ENCODE measurements around the gene LRRC4C.

LRRC4C gene

DNA sequence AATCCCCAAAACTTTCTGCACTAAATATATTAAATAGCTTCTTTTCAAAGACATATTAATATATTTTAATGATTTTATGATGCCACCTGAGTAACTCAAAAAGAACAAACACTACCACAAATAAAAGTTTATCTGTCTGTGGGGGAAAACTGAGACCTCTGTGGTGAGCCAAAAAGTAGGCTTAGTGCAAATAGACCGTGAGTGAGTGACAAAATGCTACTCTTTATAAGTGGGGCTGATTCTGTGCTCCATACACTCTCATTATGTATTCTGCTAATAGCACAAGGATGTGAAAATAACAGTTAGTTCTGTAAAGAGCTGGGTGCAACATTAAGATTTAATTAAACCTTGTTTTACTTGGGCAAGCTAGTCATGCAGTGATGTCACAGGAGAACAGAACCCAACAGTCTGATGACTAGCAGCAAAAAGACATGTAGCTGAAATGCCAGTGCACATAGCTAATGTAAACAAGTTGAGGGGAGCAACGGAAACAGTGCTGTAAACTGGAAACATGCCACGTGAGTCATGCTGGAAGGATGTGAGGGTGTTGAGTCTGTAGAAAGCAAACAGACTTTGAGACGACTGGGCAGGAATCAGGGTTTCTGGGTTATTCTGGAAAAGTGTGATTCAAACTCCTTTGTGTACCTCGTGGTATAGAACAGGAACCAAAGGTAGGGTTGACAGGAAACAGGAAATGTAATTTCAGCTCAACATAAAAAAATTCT lies 1130.4 kb downstream of the LRRC4C start:
- DNase-seq, result peak; percentile 2

DNA sequence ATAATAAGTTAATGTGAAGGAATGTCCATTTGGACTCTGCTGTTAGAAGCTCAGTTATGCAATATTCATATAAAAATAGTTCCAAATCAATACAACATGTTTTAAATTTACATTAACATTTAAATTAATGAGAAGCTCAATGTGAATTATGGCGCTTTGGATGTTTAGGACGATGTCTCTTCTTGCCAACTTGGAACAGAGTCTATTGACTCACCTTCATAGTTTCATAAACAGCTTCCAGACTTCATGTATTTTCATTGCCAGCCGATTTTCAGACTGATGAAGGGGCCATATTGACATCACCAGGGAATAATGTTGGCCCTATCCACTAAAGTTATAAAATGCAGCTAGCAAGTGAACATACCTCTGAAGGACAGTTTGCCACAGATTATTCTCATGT lies 1136.2 kb downstream of the LRRC4C start:
- DNase-seq, result no peak

DNA sequence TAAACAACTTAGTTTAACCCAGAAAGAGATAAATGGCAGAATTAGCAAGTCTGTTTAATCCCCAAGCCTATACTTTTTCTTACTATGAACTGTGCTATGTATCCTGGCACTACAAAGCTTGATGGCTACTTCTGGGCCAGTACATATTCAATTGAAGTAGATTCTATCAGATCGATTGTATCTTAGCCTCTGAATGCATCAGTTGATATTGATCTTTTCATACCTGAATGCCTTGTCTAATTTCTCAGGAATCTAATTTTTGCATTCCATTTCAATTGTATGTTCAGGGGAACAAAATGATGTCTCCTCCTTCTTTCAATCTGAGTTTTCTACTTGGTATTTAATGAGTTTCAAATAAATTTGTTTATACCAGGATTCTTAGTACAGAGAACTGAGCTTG lies 1137.9 kb downstream of the LRRC4C start:
- DNase-seq, result no peak

DNA sequence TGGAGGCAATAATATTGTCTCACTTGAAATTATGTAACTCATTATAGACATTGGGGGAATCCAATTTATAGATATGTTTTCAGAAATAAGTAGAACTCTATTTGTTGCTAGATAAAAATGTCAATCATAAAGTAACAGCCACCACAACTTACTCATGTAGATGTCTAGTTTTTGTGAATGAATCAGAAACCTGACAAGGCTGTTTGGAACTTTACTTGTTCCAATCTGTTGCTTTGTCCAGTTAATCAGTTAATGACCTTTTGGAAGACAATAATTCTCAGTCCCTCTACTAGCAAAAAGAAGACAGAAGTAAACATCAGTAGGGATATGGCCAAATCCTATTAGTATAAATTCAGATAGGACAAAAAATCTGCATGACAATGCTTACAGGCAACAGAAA lies 1143.3 kb downstream of the LRRC4C start:
- DNase-seq, result no peak

DNA sequence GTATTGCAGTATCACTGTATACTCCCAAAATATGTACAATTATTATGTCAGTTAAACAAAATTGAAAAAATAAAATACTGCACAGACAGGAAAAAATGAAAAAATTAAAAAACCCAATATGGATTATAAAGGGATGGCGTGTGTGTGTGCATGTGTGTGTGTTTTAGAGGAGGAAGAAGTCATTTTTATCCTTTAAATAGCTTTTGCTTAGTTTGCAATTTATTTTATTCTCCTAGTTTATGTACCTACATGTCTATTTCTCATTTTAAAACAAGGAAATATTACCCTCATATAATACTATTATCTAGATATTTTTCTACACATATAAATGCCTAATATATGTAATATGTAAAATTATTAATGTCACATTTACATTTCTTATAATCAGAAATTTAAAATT lies 1144.3 kb downstream of the LRRC4C start:
- DNase-seq, result no peak

- DNase-seq, result no peak
These were observed 1145.1 kb downstream of the LRRC4C start for GRCh38 chr11:40314327-40314726.

DNA sequence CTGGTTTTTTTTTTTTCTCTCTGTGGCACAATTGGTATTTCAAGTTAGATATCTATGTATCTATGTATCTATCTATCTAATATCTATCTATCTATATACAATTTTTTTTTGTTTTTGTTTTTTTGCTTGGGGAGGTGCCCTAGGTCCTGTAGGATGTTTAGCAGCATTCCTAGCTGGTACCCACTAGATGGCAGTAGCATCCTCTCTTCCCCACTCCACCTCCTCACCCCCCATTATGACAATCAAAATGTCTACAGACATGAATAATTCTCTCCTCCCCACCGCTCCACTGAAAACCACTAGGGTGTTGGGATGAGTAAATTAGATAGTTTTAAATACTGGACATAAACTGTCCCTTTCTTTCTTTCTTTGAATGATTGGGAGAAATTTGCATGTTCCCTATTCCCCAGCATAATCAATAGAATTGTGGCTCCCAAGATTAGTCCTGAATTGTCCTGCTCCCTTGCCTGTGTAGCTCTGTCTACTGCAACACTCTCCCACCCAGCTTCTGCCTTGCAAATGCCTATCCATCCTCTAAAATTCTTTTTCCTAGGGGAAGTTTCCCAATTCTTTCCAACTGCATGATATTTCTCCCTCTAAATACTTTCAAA lies 1152.4 kb downstream of the LRRC4C start:
- DNase-seq, result peak; percentile 1

GRCh38 chr11:40302669-40303068 lies 1156.8 kb downstream of the LRRC4C start:
- no peak for DNase-seq

DNA sequence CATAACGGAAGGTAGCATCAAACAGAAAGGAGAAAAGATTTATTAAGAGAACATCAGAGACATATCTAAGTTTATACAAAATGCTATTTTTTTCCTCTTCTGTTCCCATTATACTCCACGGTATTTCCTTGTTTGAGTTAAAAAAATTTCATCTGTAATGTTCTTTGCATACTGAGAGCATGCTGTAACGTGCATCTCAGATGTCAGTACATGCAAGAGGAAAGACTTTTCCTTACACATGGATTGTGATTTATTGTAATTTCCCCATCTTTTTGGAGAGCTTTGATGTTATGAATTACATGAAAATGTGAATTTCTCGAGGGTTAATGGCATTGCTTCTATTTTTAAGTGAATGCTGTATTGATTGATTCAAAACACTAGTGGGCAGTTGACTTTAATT lies 1164.0 kb downstream of the LRRC4C start:
- DNase-seq, result no peak

DNA sequence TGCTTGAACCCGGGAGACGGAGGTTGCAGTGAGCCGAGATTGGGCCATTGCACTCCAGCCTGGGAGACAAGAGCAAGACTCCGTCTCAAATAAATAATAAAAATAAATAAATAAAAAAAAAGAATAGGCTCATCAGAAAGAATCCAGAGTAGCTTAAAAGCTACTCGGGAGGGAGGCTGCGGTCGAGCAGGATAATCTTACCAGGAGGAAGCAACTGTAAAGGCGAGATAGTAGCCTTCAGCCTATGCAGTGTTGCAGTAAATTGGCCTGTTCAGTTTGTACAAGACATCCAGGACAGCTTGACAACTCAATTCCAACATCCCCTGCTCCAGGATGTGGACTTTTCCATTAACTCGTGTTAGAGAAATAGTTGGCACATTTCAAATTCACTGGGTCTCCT lies 1164.7 kb downstream of the LRRC4C start:
- DNase-seq, result no peak

DNA sequence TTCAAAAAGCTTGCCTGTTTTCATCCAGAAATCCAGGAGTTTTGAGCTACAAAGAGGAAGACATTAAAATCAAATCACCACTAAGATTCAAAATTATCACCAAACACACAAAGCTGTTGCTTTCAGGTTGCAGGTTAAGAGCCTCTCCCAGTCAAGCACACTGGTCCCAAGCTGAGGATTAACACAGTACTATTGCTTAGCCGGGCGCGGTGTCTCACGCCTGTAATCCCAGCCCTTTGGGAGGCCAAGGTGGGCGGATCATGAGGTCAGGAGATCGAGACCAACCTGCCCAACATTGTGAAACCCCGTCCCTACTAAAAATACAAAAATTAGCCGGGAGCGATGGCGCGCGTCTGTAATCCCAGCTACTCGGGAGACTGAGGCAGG lies 1165.1 kb downstream of the LRRC4C start:
- DNase-seq, result no peak

- peak; percentile 64 for DNase-seq
These were observed 1165.7 kb downstream of the LRRC4C start for GRCh38 chr11:40293655-40294348.

- DNase-seq, result no peak
These were observed 1166.5 kb downstream of the LRRC4C start for GRCh38 chr11:40292721-40293508.

- no peak for DNase-seq
These were observed 1167.7 kb downstream of the LRRC4C start for GRCh38 chr11:40291741-40292140.

DNA sequence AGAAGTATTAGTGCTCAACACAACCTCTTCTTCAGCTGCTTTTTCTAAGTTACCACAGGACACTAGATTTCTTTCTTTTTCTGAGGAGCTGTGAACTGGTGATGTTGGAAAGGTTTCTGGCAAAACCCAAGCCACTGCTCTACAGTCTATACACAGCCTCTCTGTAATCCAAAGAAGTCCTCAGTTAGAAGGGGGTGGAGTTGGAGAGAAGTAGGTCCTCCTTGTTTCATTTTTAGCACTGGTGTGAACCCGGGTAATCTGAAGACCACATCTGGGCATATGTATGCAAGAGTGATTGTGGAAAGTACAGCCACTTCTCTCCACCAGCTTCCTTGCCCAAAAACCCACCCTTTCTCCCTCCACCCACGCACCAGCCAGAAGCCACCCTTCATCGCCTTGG lies 1168.1 kb downstream of the LRRC4C start:
- no peak for DNase-seq

DNA sequence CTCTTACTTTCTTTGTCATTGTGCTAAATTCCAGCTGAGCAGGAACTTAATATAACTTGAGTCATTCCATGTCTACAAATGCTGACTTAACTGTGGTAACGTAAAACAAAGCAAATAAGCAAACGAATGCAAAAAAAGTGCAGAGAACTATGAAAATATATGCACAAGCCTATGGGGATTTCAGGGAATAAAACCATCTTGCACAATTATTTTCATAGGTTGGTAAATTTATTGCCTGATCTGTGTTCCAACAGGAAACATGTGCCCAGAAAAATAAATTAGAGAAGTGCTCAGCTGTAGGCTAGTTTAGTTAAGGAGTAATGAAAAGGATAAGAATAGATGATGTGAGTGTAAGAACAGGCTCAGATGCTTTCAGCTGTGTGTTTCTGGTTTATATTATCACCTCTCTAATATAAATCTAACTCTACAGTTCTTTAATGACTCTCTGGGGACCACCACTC lies 1169.3 kb downstream of the LRRC4C start:
- DNase-seq, result no peak

- DNase-seq, result no peak
These were observed 1170.1 kb downstream of the LRRC4C start for GRCh38 chr11:40289370-40289769.

DNA sequence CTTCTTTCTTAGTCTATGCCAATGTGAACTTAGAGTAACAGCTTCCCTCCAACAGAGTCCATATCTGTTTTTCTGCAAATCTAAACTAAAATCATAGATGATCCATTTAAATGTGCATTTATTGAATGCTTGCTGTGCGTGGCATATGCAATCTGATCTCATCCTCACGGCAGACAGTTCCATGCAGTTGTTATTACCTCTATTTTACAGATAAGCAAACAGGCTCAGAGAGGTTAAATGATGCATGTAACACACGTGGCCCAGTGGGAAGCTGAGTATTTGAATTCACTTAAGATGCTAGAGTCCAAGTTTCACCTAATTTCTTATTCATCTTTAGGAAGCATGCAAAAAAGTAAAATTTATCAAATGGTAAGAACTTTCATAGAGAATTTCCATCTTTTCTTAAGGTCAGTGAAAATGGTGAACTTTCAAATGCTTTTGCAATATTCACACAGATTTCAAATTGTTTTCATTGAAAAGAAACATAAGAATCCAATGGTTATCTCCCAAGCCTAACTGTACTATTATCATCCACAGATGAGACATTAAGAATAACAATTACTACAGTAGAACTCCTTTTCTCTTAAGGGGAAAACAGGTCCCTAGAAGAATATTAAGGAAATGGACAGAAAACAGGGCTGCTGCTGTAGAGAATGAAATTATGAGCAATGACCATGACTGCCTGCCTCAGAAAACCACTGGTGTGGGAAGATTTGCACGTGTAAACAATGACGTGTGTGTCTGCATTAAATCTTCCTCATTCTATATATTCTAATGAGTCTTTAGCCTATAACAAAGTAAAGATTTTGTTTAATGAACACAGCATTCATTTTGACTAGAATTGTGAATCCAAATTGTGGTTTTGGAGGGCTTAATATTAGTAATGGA lies 1171.3 kb downstream of the LRRC4C start:
- DNase-seq, result no peak

GRCh38 chr11:40286137-40286536 lies 1173.3 kb downstream of the LRRC4C start:
- no peak for DNase-seq

- DNase-seq, result no peak
These were observed 1173.9 kb downstream of the LRRC4C start for GRCh38 chr11:40285558-40285957.

- no peak for DNase-seq
These were observed 1178.3 kb downstream of the LRRC4C start for GRCh38 chr11:40281052-40281580.
